Inflammatory macrophage (primary cell): ENCODE results near the gene SGPP1.

Experiments used
- DNase-seq, 2 donors: peaks; one replicate each; pipeline ENCODE4 v3.0.0-alpha.2; 2020 to 2022

Gene SGPP1

GRCh38 chr14:63725786-63726460 lies 1.9 kb downstream of the SGPP1 start:
- peak in 1 of 2 donors; percentile 12 for DNase-seq

- DNase-seq: peak in 1 of 2 donors; percentile 26
Observed at GRCh38 chr14:63717702-63718101, 10.2 kb downstream of the SGPP1 start.

- peak; percentile 34 to 36 for DNase-seq
Observed at GRCh38 chr14:63715360-63715759, 12.5 kb downstream of the SGPP1 start.

GRCh38 chr14:63713764-63714163 lies 14.1 kb downstream of the SGPP1 start:
- DNase-seq: no peak

- no peak for DNase-seq
Observed at GRCh38 chr14:63713058-63713457, 14.8 kb downstream of the SGPP1 start.

- DNase-seq: no peak
Observed at GRCh38 chr14:63712123-63712522, 15.7 kb downstream of the SGPP1 start.

- DNase-seq: no peak
Observed at GRCh38 chr14:63710497-63710896, 17.4 kb downstream of the SGPP1 start.

GRCh38 chr14:63709589-63709988 lies 18.3 kb downstream of the SGPP1 start:
- no peak for DNase-seq

- DNase-seq: no peak
Observed at GRCh38 chr14:63707216-63707615, 20.6 kb downstream of the SGPP1 start.

GRCh38 chr14:63705561-63706070 lies 22.2 kb downstream of the SGPP1 start:
- DNase-seq: no peak

- peak in 1 of 2 donors; percentile 7 for DNase-seq
Observed at GRCh38 chr14:63702530-63702929, 25.3 kb downstream of the SGPP1 start.

- DNase-seq: peak in 1 of 2 donors; percentile 13
Observed at GRCh38 chr14:63701606-63702299, 26.1 kb downstream of the SGPP1 start.

GRCh38 chr14:63692310-63693020 lies 35.4 kb downstream of the SGPP1 start:
- DNase-seq: no peak

GRCh38 chr14:63689132-63689531 lies 38.7 kb downstream of the SGPP1 start:
- no peak for DNase-seq

- no peak for DNase-seq
Observed at GRCh38 chr14:63686926-63687325, 40.9 kb downstream of the SGPP1 start.

- DNase-seq: no peak
Observed at GRCh38 chr14:63685401-63685800, 42.5 kb downstream of the SGPP1 start.

GRCh38 chr14:63682727-63683593 lies 44.9 kb downstream of the SGPP1 start:
- no peak for DNase-seq

GRCh38 chr14:63678536-63678935 lies 49.3 kb downstream of the SGPP1 start:
- no peak for DNase-seq

GRCh38 chr14:63677891-63678379 lies 49.9 kb downstream of the SGPP1 start:
- DNase-seq: no peak

GRCh38 chr14:63676615-63677014 lies 51.2 kb downstream of the SGPP1 start:
- no peak for DNase-seq

GRCh38 chr14:63673886-63674497 lies 53.9 kb downstream of the SGPP1 start:
- no peak for DNase-seq

GRCh38 chr14:63673255-63673654 lies 54.6 kb downstream of the SGPP1 start:
- no peak for DNase-seq
